IPS-NIHi11 (cell line): ENCODE data around the gene SUPT3H.
A peak's percentile ranks its signal among the peaks of the same experiment; 100 is the strongest.
"Not testable (repeated sequence)": the region's sequence is repeated elsewhere in the genome, so short reads cannot be mapped to it uniquely, and the experiment has no call there.

ENCODE experiments used
- DNase-seq: peaks from one replicate; pipeline ENCODE4 v3.0.0; 2012; ENCODE audit warnings: mixed read lengths, low spot score

The SUPT3H gene

DNA sequence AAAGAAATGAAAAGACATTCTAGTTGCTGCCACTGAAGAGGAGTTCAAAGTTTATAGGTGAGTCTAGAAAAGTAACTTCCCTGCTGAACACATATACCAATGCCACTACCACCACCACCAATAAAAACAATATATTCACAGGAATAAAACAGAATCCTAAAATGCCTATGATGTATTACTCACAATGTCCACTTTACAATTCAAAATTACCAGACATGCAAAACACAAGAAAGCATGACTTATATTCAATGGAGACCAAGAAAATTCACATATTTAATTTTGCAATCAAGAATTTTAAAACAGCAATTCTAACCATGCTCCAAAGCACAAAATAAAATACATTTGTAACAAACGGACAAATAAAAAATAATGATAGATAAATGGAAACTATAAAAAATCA is 434.9 kb downstream of the SUPT3H start:
- DNase-seq = no peak

DNA sequence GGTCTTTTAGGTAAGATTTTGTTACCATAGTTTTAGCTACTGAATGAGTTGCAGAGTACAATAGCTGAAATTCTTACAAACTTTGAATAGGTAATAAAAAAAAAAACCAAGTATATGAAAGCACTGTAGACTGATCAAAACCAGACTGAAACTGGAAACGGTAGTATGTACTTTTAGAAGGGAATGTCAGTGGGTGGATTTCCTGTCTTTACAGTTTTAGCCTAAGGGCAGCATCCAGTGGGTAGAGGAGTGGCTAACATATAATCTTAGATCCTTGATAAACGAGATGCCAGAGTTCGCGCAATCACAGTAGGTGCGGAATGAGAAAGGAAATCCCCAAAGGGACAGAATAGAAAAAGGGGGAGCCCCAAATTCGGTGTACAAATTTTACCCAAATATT is 435.5 kb downstream of the SUPT3H start:
- DNase-seq = no peak

DNA sequence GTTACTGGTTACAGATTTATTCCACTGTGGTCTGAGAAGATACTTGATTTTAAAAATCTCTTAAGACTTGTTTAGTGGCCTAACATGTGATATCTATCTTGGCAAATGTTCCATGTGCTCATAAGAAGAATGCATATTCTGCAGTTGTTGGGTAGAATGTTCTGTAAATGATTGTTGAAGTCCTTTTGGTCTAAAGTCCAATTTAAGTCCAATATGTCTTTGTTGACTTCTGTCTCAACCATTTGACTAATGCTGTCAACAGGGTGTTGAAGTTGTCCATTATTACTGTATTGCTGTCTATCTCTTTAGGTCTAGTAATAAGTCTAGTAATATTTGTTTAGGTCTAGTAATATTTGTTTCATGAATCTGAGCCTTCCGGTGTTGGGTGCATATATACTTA is 437.4 kb downstream of the SUPT3H start:
- DNase-seq = no peak

DNA sequence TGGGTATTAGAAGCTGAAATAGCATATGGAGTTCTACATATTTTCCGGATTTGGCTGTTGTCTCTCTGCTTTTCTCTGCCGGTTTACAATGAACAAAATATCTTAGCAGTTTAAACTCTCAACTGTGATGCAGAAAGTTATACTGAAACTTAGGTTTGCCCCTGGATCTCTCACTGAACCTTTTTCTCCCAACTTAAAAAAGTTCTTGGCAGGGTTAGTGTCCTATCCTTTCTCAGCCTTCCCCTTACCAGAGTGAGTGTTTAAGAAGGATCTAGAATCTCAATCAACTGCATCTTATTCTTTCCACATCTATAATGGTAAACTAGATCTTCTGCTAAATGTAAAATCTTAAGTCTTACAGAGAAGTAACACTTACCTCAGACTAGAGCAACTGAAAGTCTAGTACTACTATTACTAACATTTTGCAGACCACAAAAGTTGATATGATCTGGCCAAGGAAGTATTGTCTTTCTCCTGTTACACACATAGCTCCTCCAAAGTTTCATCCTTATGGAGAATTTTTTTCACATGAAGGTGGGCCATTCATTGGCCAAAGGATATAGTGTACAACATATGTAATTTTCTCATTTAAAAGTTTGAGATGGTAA is 441.9 kb downstream of the SUPT3H start:
- no peak for DNase-seq

DNA sequence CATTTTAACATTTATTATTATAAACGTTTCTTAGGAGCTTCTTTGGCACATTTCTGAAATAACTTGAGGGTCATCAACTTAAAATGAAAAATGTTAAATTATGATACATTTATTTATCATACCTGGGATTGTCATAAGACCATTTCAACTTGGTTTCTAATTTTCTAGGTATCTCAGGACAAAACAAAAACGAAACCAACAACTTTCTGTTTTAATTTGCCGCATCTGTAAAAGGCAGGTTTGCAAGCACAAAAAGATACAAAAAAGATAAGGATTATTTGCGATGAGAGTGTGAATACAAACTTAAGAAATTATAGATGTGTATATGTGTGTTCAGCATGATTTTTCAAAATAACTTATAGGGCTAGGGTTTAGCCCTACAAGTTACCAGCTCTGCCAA is 444.6 kb downstream of the SUPT3H start:
- DNase-seq = no peak

DNA sequence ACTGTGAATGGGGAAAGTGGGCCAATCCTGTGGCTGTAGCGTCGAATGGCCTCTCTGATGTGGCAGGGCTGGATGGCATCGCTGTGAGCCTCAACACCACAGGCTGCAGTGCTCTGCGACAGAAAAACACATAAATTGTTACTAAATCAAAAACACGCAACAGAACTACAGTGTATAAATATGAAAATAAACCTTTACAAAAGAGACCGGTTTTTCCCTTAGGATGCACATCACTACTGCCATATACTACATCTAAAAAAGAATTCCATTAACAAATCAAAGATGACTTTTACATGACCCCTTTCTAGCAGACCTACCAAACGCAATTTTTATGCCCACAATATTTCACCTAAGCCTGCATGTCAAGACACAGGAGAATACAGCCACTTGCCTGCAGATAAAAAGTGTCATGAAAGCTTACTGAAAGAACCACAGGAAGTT is 445.1 kb downstream of the SUPT3H start:
- no peak for DNase-seq

DNA sequence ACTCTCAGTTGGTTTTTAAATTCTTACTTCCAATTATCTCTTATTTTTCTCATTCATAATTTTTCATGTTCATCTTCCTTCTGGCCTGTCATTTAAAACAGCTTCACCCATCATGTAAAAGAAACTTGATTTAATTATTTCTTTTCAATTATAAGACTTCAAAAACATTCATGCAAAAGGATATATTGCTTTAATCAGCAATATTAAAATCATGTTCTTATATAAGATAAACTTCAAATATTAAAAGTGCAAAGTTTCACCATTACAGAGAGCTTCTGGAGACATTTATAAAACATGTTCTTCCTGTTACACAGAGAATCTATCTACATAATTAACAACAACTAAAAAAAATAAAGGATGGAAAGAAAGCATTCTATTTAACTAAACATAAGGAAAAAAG is 446.3 kb downstream of the SUPT3H start:
- no peak for DNase-seq

DNA sequence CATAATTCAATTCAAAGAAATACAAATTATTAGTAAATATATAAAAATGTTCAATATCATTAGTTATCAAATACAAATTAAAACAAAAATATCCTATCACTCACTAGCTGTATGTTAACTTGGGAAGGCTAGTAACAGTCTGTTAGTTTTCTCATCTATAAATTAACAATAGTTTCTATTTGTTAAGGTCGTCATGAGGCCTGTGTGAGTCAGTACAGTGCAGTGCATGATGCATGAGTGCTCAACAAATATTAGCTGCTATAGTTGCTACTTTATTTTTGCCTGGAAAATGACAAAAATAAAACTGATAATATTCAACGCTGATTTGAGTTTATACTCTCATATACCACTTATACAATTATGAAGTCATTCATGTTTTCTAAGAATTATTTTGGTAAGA is 451.2 kb downstream of the SUPT3H start:
- DNase-seq = no peak

DNA sequence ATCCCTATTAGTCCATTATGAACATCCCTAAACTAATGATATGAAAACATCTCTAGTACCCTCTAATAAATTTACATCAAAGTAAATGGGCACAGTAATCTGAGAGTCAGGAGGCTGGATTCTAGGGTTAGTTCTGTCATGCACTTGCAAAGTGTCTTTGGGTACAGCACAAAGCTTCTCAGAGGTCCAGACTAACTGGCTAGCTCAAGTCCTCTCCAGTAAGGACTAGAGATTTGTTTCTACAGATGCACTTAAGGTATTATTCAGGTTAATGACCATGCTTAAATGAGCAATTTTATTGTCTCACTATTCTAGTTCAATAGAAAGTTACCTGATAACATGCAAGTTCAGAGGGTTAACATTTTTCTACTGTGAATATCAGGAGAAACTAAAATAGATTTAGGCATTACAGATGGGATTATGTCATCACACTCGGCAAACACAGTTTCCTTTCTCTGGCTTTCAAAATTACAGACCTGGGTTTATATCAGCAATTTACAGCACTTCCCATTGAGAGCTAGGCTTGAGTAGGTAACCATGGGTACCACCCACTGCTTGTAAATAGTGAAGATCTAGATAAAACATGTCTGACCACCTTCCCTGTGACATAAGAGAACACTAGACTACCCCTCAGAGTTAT is 452.5 kb downstream of the SUPT3H start:
- DNase-seq = no peak

DNA sequence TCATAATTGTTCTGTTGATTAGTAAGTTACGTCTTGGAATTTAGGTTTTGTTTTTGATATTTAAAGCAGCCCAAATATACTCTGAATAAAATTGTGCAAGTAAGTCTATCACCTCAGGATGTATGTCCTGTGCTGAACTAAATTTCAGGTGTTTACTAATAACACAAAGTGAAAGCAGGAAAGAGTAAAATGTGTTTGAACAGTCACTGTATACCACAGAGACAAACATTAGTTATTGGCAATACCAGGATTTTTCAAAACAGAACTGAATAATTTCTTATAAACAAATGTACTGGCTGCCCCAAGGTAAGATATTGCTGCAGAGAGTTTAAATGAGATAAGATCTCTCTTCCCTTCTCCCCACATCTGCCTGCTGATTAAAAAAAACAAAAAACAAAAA is 454.3 kb downstream of the SUPT3H start:
- no peak for DNase-seq

DNA sequence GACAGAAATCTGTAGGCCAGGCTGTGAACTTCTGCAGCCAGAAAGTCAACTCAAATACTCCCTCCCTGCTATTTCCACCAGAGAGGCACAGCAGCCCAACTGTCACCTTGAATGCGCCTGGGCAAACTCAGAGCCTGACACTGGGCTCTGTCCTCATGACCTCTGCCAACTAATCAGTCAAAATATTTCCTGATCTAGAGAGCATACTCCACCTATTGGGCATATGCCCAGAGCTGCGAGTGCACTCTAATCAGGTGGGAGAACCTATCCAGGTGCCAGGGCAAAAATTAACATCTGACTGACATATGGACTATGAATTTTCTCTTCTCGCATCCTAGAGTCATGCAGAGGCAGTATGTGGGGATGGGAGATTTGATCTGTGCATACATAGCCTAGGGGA is 455.9 kb downstream of the SUPT3H start:
- DNase-seq = no peak

DNA sequence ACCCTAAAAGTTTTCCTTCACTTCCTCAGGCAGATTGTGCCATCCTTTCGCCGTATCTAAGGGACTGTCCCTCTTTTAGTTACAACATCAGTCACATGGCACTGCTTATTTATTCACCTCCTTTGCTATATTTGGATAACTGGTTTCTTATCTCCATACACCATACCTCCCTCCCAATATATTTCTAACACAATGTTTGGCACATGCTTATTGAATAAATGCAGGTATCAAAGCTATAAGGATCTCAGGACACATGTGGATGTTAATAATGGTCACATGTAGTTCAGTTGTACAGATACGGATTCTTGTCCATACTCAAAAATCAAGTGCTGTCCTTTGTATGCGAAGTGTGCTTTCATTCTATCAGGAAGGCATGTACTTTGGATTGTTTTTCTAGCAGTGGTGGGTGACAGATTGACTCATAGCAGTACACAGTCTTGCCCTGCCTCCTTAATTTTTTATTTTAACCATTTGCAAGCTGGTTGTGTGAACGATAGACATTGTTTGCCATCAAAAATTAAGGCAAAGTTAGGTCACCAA is 456.7 kb downstream of the SUPT3H start:
- no peak for DNase-seq

DNA sequence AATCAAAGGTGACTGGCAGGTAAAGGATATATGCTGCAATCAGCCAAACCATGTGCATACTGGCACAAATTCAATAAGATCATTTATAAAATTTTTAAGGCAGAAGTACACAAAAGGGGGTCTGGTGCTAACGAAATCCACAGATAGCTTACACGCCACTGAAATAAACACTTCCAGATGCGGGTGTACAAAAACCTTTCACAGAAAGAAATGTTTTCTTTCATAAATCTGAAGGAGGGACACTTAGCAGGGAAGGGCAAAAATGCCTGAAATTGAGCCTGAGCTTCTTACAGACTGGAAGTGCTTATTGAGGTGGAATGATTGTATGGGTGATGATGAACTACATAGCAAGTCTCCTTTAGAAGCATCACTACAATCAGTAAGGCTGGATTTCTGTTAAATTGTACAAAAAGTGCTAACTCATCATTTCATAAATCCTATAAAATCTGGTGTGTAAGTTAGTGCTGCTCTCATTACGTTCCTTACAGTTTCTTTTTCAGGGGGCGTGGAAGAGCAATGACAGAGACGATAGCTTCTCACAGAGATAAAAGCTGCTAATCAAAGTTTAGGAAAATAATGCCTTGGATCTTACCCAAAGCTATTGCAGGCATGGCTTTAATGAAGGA is 458.9 kb downstream of the SUPT3H start:
- no peak for DNase-seq

DNA sequence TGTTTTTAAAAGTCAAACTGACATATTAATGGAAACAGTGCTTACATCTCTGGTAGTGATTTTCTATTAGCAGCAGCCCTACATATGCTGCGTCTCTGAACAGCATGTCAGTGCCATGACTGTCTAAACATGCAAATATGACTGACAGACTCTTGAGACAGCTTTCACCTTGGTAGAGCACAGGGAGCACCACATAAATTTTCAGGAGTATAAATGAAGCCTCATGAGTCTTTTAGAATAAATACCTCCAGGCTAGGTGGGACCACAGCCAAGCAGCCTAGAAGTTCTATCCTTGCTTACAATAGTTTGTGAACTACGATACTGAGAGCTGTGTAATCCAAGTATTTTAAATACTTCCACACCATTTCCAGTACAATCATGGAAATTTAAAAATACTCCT is 460.3 kb downstream of the SUPT3H start:
- DNase-seq = no peak

DNA sequence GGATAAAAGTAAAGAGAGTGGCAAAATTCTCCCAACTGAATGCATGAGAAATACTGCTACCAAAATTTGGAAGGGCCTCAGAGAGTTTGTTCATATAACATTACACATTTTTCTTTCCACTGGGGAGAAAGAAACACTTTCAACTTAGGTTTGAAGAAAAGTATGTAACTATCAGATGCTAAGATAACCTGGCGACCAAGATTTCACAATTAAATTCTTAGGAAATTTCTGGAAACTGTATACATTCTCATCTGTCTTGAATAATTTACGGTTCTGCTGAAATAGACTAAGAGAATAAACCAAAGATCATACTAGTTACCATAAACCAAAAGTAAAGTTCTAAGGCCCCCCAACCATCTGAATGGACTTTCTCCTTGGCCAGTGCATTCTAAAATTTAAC is 462.6 kb downstream of the SUPT3H start:
- no peak for DNase-seq

DNA sequence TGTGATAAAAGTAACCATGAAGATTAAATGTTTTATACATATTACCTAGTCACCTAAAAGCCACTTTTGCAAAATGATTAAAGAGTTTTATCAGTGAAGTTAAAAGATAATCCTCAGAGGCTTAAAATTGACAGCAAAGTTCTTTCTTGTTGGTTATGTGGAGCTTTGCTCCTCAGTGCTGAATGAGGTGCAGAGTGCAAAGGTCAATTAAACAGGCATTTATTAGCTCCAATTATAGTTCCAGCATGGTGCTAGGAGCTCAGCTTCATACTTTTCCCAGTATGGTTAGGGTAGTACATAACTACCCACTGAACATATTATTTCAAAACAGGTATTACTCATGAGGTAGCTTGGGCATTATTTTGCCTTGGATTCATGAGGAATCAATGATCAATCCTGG is 463.6 kb downstream of the SUPT3H start:
- no peak for DNase-seq

DNA sequence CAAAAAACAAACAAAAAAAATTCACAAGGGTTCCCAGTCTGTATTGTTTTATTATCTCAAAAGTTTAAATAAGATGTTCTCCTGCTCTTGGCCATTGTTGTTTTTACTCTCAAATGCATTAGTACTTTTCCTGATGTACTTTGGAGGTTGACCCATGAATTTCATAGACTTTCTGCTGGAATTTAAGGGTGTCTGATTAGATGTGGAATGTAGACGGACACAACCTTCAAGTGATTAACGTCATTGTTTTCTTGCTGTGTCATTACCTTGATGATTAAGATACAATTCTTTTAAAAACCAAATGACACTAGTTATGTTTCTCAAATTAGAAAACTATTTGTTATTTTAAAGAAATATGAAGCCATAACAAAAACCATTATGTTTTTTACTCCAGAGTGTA is 471.0 kb downstream of the SUPT3H start:
- DNase-seq = no peak

DNA sequence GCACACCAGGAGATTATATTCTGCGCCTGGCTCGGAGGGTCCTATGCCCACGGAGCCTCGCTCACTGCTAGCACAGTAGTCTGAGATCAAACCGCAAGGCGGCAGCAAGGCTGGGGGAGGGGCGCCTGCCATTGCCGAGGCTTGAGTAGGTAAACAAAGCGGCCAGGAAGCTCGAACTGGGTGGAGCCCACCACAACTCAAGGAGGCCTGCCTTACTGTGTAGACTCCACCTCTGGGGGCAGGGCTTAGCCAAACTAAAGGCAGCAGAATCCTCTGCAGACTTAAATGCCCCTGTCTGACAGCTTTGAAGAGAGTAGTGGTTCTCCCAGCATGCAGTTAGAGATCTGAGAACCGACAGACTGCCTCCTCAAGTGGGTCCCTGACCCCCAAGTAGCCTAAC is 477.4 kb downstream of the SUPT3H start:
- not testable (repeated sequence) for DNase-seq

DNA sequence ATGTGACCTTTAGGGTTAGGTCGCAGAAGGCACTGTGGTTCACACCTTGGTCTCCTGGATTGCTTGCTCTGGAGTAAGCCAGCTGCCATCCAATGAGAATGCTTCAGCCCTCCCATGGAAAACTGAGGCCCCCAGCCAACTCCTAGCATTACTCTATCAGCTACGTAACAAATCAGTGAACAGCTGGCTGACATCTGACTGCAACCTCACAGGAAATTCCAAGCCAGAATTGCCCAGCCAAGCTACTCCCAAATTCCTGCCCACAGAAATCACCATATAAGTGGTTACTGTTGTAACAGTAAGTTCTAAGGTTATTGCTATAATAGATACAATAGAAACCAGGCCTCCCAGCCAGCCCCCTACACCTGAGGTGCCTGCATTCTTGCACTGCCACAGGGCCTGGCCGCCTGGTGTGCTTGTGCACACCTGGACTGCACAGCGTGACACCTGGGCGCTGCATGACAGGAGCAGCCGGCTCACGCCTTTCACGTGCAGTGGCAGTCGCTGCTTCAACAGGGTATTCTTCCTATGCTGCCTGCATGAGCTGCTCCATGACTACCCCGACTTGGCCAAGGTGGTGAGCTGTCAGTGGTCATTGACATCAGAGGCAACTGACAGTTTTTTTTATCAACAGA is 479.3 kb downstream of the SUPT3H start:
- peak; percentile 7 for DNase-seq

DNA sequence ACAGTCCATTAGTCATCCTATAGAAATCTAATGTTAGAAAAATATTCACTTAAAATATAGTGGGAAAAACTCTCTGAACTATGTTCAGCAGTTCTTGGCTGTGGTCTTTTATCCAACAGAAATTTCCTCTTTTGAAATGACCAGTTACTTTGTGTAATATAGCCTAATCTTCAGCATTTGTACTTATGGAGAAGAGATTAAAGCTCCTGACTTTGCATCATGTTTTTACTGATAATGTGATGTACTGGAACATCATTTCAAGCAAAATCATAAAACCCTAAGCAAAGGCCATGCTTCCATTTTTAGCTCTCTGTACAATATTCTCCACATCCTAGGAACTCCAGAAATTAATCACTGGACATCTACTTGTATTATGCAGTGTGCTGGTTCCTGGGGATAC is 480.4 kb downstream of the SUPT3H start:
- DNase-seq = no peak

DNA sequence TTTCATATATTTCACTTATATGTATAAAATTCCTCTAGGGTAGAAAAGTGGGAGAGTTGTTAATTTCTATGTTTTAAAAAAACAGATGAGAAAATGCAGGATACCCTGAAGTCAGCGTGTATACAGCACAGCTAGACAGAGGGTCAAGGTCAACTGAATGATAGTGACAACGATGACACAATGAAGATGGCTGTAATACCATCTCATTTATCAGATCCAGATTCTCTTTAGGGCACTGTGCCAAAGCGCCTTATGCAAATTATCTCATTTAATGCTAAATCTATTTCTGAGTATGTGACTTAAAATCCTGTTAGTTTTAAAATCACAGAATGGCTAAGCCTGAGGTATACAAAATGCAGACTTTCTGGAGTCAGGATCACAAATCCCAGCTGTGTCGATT is 481.0 kb downstream of the SUPT3H start:
- no peak for DNase-seq

DNA sequence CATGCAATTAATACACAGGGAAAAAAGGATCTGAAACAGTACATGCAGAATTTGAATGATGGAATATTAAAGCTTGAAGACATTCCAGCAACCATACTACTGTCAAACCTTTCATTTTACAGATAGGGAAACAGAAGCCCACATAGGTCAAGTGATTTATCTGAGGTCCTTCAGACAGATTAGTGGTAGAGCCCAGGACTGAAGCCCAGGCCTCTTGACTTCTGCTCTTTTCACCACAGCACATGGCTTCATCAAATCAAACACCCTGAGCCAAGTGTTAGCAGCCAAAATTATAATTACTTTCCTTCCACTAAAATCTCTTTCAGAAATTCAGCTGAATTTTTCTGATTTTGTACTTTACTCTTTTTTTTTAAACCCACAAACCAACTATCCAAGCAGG is 485.2 kb downstream of the SUPT3H start:
- DNase-seq = no peak

DNA sequence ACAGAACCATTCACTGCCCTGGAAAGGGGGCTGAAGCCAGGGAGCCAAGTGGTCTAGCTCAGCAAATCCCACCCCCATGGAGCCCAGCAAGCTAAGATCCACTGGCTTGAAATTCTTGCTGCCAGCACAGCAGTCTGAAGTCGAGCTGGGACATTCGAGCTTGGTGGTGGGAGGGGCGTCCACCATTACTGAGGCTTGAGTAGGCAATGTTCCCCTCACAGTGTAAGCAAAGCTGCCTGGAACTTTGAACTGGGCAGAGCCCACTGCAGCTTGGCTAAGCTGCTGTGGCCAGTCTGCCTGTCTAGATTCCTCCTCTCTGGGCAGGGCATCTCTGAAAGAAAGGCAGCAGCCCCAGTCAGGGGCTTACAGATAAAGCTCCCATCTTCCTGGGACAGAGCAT is 498.7 kb downstream of the SUPT3H start:
- not testable (repeated sequence) for DNase-seq
